Calu3 (cell line): ENCODE data around the gene PGF. TPM values are rescaled to one million over a fixed set of nuclear protein-coding genes. Genes with fewer than 3 reads are reported as not detected.

ENCODE experiments used
- BruUV-seq: library from RNA; stranded (reverse); fragments of 400-500 nt; replicated peaks from 2 replicates; lab custom pipeline; 2021; lab: Mats Ljungman, UMichigan
- CTCF ChIA-PET: fragments of 300-600 bp; sonication (Branson Sonifier 250); formaldehyde crosslinking; loops from one replicate; lab custom pipeline; 2022; ENCODE audit warnings: antibody characterized with exemption; lab: Charles Lee
- DNase-seq: peaks from one replicate; pipeline ENCODE4 v3.0.0; 2022
- H3K27ac Mint-ChIP-seq: one replicate; pipeline ENCODE4 v1.8.0; 2022; ENCODE audit warnings: mixed read lengths; ENCODE audit not compliant: unreplicated experiment
- H3K27me3 Mint-ChIP-seq: one replicate; pipeline ENCODE4 v1.8.0; 2022; ENCODE audit warnings: mixed read lengths; ENCODE audit not compliant: unreplicated experiment
- H3K36me3 Mint-ChIP-seq: one replicate; pipeline ENCODE4 v1.8.0; 2022; ENCODE audit warnings: mild to moderate bottlenecking, moderate library complexity, mixed read lengths; ENCODE audit not compliant: insufficient read depth, unreplicated experiment
- H3K4me1 Mint-ChIP-seq: one replicate; pipeline ENCODE4 v1.8.0; 2022; ENCODE audit warnings: mild to moderate bottlenecking, low read depth, mixed read lengths; ENCODE audit not compliant: unreplicated experiment
- H3K4me3 Mint-ChIP-seq: one replicate; pipeline ENCODE4 v1.8.0; 2022; ENCODE audit warnings: mild to moderate bottlenecking, low read depth, moderate library complexity, mixed read lengths; ENCODE audit not compliant: unreplicated experiment
- H3K9me3 Mint-ChIP-seq: one replicate; pipeline ENCODE4 v1.8.0; 2022; ENCODE audit warnings: low read depth, mixed read lengths; ENCODE audit not compliant: unreplicated experiment
- CTCF ChIP-seq: fragments of 200-600 bp; IDR thresholded peaks from one replicate; pipeline ENCODE4 v1.8.0; 2022; ENCODE audit warnings: antibody characterized with exemption; ENCODE audit not compliant: unreplicated experiment
- intact Hi-C: fragments of 100-400 bp; cut with micrococcal nuclease; formaldehyde crosslinking; loops from one replicate; pipeline ENCODE4 v1.10.0; 2022; ENCODE audit not compliant: unreplicated experiment
- total RNA-seq: library from RNA; stranded (reverse); gene quantifications from 2 replicates; pipeline ENCODE4 v1.2.3, GENCODE V29; 2022

PGF gene
- total RNA-seq, 1 experiment from 2014 or later = 2.1 TPM

GRCh38 chr14:74898083-74898482 lies 57.3 kb downstream of the PGF start:
- intact Hi-C loops = no loop called here
- TF ChIP-seq CTCF = no peak
- no TSS peak for BruUV-seq
- H3K27ac Mint-ChIP-seq = no peak overlapping the region
- H3K27me3 Mint-ChIP-seq = no peaks in the 10 kb centered on the region
- H3K4me1 Mint-ChIP-seq = no peaks in the 10 kb centered on the region
- no peak for DNase-seq
- H3K4me3 Mint-ChIP-seq = no peak overlapping the region
- no peaks in the 10 kb centered on the region for H3K9me3 Mint-ChIP-seq
- peaks cover 32% of the 10 kb centered on the region for H3K36me3 Mint-ChIP-seq
- CTCF ChIA-PET = interaction anchor here (0.6 kb wide), 1 partner anchor 20 kb away, joined by 3 read pairs; no protein-coding TSS in a partner anchor

GRCh38 chr14:74897642-74898041 lies 57.8 kb downstream of the PGF start:
- TF ChIP-seq CTCF = no peak
- Mint-ChIP-seq H3K36me3 (peaks cover 36% of the 10 kb centered on the region), H3K4me3 (no peak overlapping the region), H3K4me1 (no peaks in the 10 kb centered on the region), H3K27me3 (no peaks in the 10 kb centered on the region), H3K27ac (no peak overlapping the region), H3K9me3 (no peaks in the 10 kb centered on the region)
- intact Hi-C loops = no loop called here
- no TSS peak for BruUV-seq
- DNase-seq = no peak
- CTCF ChIA-PET = interaction anchor here (0.6 kb wide), 1 partner anchor 19 kb away, joined by 3 read pairs; no protein-coding TSS in a partner anchor

- DNase-seq = no peak
- Mint-ChIP-seq H3K4me3 (no peak overlapping the region), H3K9me3 (no peaks in the 10 kb centered on the region), H3K27ac (no peak overlapping the region), H3K4me1 (no peaks in the 10 kb centered on the region), H3K36me3 (peaks cover 37% of the 10 kb centered on the region), H3K27me3 (no peaks in the 10 kb centered on the region)
- BruUV-seq = no TSS peak
- TF ChIP-seq CTCF = no peak
- intact Hi-C loops = no loop called here
- CTCF ChIA-PET = no interaction called here
Observed at GRCh38 chr14:74896400-74896799, 59.0 kb downstream of the PGF start.

- H3K9me3 Mint-ChIP-seq = no peaks in the 10 kb centered on the region
- intact Hi-C loops = no loop called here
- H3K36me3 Mint-ChIP-seq = peaks cover 33% of the 10 kb centered on the region
- DNase-seq = no peak
- H3K4me1 Mint-ChIP-seq = peaks cover 3% of the 10 kb centered on the region
- H3K27me3 Mint-ChIP-seq = no peaks in the 10 kb centered on the region
- no TSS peak for BruUV-seq
- H3K27ac Mint-ChIP-seq = no peak overlapping the region
- TF ChIP-seq CTCF = no peak
- no peak overlapping the region for H3K4me3 Mint-ChIP-seq
- CTCF ChIA-PET = interaction anchor here (0.6 to 1.3 kb wide), 3 partner anchors 12 to 78 kb away, joined by 3 to 10 read pairs (median 3); no protein-coding TSS in a partner anchor
Observed at GRCh38 chr14:74893614-74894091, 61.7 kb downstream of the PGF start.
